ENCODE measurements around the gene ARHGAP24. TPM values are rescaled to one million over a fixed set of nuclear protein-coding genes. Genes with fewer than 3 reads are reported as not detected.

The ARHGAP24 gene
- total and polyA plus RNA-seq, 7 donors: 0.46 to 40.4 (median 23.1) TPM

GRCh38 chr4:85489273-85489981, 14.5 kb downstream of the ARHGAP24 start:
- intact Hi-C loops (cut with DNase I): no loop called here
- Histone ChIP-seq H3K27me3 (no peaks in the 10 kb centered on the region), H3K4me1 (peaks cover 0 to 6% (median 0%) of the 10 kb centered on the region in 4 donors), H3K9me3 (no peaks in the 10 kb centered on the region), H3K4me3 (no peak overlapping the region), H3K27ac (no peak overlapping the region), H3K36me3 (no peaks in the 10 kb centered on the region)
- WGBS, 2 donors: 92 to 93% methylated on average over 3 of the region's 3 CpGs
- TF ChIP-seq POLR2AphosphoS5 (IDR thresholded peaks at IDR 0.05) (no peak), EP300 (IDR thresholded peaks at IDR 0.05) (no peak), CTCF (IDR thresholded peaks at IDR 0.05) (no peak), POLR2A (IDR thresholded peaks at IDR 0.05) (no peak)
- no peak for DNase-seq

GRCh38 chr4:85491527-85491926, 16.6 kb downstream of the ARHGAP24 start:
- Histone ChIP-seq H3K4me3 (no peak overlapping the region), H3K4me1 (peaks cover 0 to 6% (median 0%) of the 10 kb centered on the region in 4 donors), H3K36me3 (no peaks in the 10 kb centered on the region), H3K27ac (no peak overlapping the region), H3K27me3 (no peaks in the 10 kb centered on the region), H3K9me3 (no peaks in the 10 kb centered on the region)
- TF ChIP-seq EP300 (IDR thresholded peaks at IDR 0.05) (no peak), CTCF (IDR thresholded peaks at IDR 0.05) (no peak)
- intact Hi-C loops (cut with DNase I): no loop called here
- DNase-seq: no peak

GRCh38 chr4:85492336-85492735, 17.4 kb downstream of the ARHGAP24 start:
- WGBS, 2 donors: 73 to 79% methylated on average over 1 of the region's 1 CpG
- intact Hi-C loops (cut with DNase I): no loop called here
- H3K4me1 ChIP-seq: peaks cover 0 to 6% (median 0%) of the 10 kb centered on the region in 4 donors

GRCh38 chr4:85495621-85496020, 20.7 kb downstream of the ARHGAP24 start:
- H3K27me3 ChIP-seq: no peaks in the 10 kb centered on the region
- intact Hi-C loops (cut with DNase I): no loop called here
- no peak overlapping the region for H3K27ac ChIP-seq
- H3K9me3 ChIP-seq: no peaks in the 10 kb centered on the region
- no peak overlapping the region for H3K4me3 ChIP-seq
- 94 to 95% methylated on average over 3 of the region's 3 CpGs for WGBS, 2 donors
- TF ChIP-seq EP300 (IDR thresholded peaks at IDR 0.05) (no peak), CTCF (IDR thresholded peaks at IDR 0.05) (no peak), POLR2AphosphoS5 (IDR thresholded peaks at IDR 0.05) (no peak), POLR2A (IDR thresholded peaks at IDR 0.05) (no peak)
- H3K4me1 ChIP-seq: peaks cover 0 to 5% (median 0%) of the 10 kb centered on the region in 4 donors
- DNase-seq: no peak
- H3K36me3 ChIP-seq: no peaks in the 10 kb centered on the region

More at GRCh38 chr4:85492336-85492735, 17.4 kb downstream of the ARHGAP24 start:
- no peaks in the 10 kb centered on the region for H3K36me3 ChIP-seq
- H3K27ac ChIP-seq: no peak overlapping the region
- no peak overlapping the region for H3K4me3 ChIP-seq
- no peak for TF ChIP-seq POLR2A (IDR thresholded peaks at IDR 0.05)
- no peak for TF ChIP-seq CTCF (IDR thresholded peaks at IDR 0.05)
- no peak for DNase-seq
- no peaks in the 10 kb centered on the region for H3K9me3 ChIP-seq
- no peaks in the 10 kb centered on the region for H3K27me3 ChIP-seq
